OCI-LY7 (cell line): ENCODE measurements around the gene FOXP1. TPM values are rescaled to one million over a fixed set of nuclear protein-coding genes. Genes with fewer than 3 reads are reported as not detected.

Experiments
- BruUV-seq: library from RNA; stranded (reverse); fragments of 400-500 nt; replicated peaks from 2 replicates; lab custom pipeline; 2021; lab: Mats Ljungman, UMichigan
- CTCF ChIA-PET: fragments of 300-600 bp; sonication (Branson Sonifier 250); formaldehyde crosslinking; loops from one replicate; lab custom pipeline; 2022; ENCODE audit warnings: antibody characterized with exemption; ENCODE audit not compliant: unreplicated experiment; lab: Charles Lee
- POLR2A ChIA-PET: fragments of 300-600 bp; sonication (Branson Sonifier 250); formaldehyde crosslinking; loops from one replicate; lab custom pipeline; 2022; ENCODE audit warnings: antibody characterized with exemption; lab: Charles Lee
- DNase-seq: peaks from one replicate; pipeline ENCODE4 v3.0.0-alpha.2; 2015; ENCODE audit warnings: low spot score
- H2AFZ ChIP-seq: fragments of 200-600 bp; sonication (generic), shearing (Covaris generic); 2 replicates; pipeline ENCODE4 v1.6.1; 2014; ENCODE audit warnings: mild to moderate bottlenecking, antibody characterized with exemption, low read length, moderate library complexity
- H3K27ac ChIP-seq: fragments of 200-600 bp; sonication (generic); 2 replicates; pipeline ENCODE4 v1.5.1; 2014; ENCODE audit warnings: mixed run types, low read depth, mild to moderate bottlenecking, moderate library complexity, low read length, inconsistent platforms; ENCODE audit not compliant: poor library complexity, severe bottlenecking
- H3K36me3 ChIP-seq: fragments of 200-600 bp; sonication (generic); 2 replicates; pipeline ENCODE4 v1.6.1; 2014; ENCODE audit warnings: mild to moderate bottlenecking, antibody characterized with exemption, low read length, moderate library complexity, mixed read lengths; ENCODE audit not compliant: insufficient read depth
- H3K4me1 ChIP-seq: fragments of 200-600 bp; sonication (generic); 2 replicates; pipeline ENCODE4 v1.5.1; 2014; ENCODE audit warnings: mild to moderate bottlenecking, low read length; ENCODE audit not compliant: insufficient read depth, poor library complexity, severe bottlenecking
- H3K4me2 ChIP-seq: fragments of 200-600 bp; sonication (generic); 2 replicates; pipeline ENCODE4 v1.6.1; 2014; ENCODE audit warnings: mild to moderate bottlenecking, low read length
- H3K4me3 ChIP-seq: fragments of 200-600 bp; sonication (generic); 2 replicates; pipeline ENCODE4 v1.5.1; 2014; ENCODE audit warnings: mild to moderate bottlenecking, low read depth, low read length; ENCODE audit not compliant: poor library complexity, severe bottlenecking
- H3K79me2 ChIP-seq: fragments of 200-600 bp; sonication (generic); 2 replicates; pipeline ENCODE4 v1.6.1; 2016; ENCODE audit warnings: low read depth, mild to moderate bottlenecking, low read length, moderate library complexity, mixed read lengths; ENCODE audit not compliant: insufficient read depth
- H3K9me2 ChIP-seq: fragments of 200-600 bp; sonication (generic); 2 replicates; pipeline ENCODE4 v1.6.1; 2016; ENCODE audit warnings: mild to moderate bottlenecking, low read length, mixed read lengths; ENCODE audit not compliant: insufficient read depth
- H3K9me3 ChIP-seq: fragments of 200-600 bp; sonication (generic); 2 replicates; pipeline ENCODE4 v1.6.1; 2014; ENCODE audit warnings: mild to moderate bottlenecking, mixed run types, low read length, mixed read lengths
- H4K20me1 ChIP-seq: fragments of 200-600 bp; sonication (generic); 2 replicates; pipeline ENCODE4 v1.6.1; 2014; ENCODE audit warnings: mild to moderate bottlenecking, antibody characterized with exemption, low read length, moderate library complexity, mixed read lengths; ENCODE audit not compliant: insufficient read depth
- EZH2phosphoT487 ChIP-seq: fragments of 200-600 bp; sonication (generic); IDR thresholded peaks from 2 replicates; pipeline ENCODE4 v1.6.1; 2018; ENCODE audit warnings: low read depth, borderline replicate concordance, mild to moderate bottlenecking, mixed run types, antibody characterized with exemption, low read length, moderate library complexity, mixed read lengths
- intact Hi-C: fragments of 100-400 bp; cut with micrococcal nuclease; formaldehyde crosslinking; loops from one replicate; pipeline ENCODE4 v1.10.0; 2022; ENCODE audit not compliant: unreplicated experiment
- total RNA-seq, 2 experiments: library from RNA; depleted of rRNA in 1 of 2; stranded (reverse); fragments of >200 nt in 1 of 2; shearing (Covaris generic) in 1 of 2; gene quantifications; 2 replicates each; pipeline ENCODE4 v1.2.3, GENCODE V29; 2014 to 2022
- TF ChIP-seq, protein P1 (sequence below): fragments of 200-600 bp; sonication (generic); conservative IDR thresholded peaks from 2 replicates; pipeline ENCODE4 v1.5.1; 2014; ENCODE audit warnings: mild to moderate bottlenecking, antibody characterized with exemption, low read length, moderate library complexity, mixed read lengths

FOXP1 gene
- total RNA-seq, 2 experiments from 2014 or later = 87.3 to 151 TPM

DNA sequence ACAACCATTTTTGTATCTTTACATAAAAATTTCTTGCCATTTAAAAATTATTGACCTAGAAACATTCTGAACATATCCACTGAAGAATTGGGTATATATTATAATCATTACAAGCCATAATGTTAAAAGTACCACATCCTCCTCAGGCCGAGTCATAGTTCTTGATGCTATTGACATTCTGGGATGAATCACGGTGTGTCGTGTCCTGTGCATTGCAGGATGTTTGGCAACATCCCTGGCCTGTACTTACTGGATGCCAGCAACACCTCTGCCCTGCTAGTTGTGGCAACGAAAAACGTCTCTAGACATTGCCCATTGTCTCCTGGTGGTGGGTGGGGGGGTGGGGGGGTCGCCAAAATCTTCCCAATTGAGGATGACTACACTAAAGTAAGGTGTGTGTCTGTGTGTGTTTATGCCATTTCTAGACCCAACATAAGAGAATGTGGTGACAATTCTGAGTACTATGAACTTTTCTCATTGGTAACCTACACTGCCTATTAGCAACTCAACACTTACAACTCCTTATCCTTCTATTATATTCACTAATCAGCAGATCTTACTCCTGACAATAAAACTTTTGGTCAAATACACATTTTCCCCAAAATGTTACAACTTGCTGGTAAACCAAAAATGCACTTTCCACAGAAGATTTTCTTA, 471.6 kb downstream of the FOXP1 start:
- CTCF ChIA-PET = no interaction called here
- H3K4me2 ChIP-seq = no peak overlapping the region
- POLR2A ChIA-PET = no interaction called here
- no TSS peak for BruUV-seq
- intact Hi-C loops = no loop called here
- H3K9me3 ChIP-seq = no peaks in the 10 kb centered on the region
- no peaks in the 10 kb centered on the region for H3K4me1 ChIP-seq
- no peak overlapping the region for H3K27ac ChIP-seq
- H3K4me3 ChIP-seq = no peak overlapping the region
- H3K79me2 ChIP-seq = peaks cover 26% of the 10 kb centered on the region; the same call in 1 of the 2 replicates
- no peak overlapping the region for H2AFZ ChIP-seq
- no peaks in the 10 kb centered on the region for H3K9me2 ChIP-seq
- TF ChIP-seq, protein P1, sequence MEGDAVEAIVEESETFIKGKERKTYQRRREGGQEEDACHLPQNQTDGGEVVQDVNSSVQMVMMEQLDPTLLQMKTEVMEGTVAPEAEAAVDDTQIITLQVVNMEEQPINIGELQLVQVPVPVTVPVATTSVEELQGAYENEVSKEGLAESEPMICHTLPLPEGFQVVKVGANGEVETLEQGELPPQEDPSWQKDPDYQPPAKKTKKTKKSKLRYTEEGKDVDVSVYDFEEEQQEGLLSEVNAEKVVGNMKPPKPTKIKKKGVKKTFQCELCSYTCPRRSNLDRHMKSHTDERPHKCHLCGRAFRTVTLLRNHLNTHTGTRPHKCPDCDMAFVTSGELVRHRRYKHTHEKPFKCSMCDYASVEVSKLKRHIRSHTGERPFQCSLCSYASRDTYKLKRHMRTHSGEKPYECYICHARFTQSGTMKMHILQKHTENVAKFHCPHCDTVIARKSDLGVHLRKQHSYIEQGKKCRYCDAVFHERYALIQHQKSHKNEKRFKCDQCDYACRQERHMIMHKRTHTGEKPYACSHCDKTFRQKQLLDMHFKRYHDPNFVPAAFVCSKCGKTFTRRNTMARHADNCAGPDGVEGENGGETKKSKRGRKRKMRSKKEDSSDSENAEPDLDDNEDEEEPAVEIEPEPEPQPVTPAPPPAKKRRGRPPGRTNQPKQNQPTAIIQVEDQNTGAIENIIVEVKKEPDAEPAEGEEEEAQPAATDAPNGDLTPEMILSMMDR = no peak
- no peak for TF ChIP-seq EZH2phosphoT487
- H4K20me1 ChIP-seq = no peaks in the 10 kb centered on the region; the same call in 1 of the 2 replicates
- DNase-seq = no peak
- peaks cover 81% of the 10 kb centered on the region for H3K36me3 ChIP-seq

DNA sequence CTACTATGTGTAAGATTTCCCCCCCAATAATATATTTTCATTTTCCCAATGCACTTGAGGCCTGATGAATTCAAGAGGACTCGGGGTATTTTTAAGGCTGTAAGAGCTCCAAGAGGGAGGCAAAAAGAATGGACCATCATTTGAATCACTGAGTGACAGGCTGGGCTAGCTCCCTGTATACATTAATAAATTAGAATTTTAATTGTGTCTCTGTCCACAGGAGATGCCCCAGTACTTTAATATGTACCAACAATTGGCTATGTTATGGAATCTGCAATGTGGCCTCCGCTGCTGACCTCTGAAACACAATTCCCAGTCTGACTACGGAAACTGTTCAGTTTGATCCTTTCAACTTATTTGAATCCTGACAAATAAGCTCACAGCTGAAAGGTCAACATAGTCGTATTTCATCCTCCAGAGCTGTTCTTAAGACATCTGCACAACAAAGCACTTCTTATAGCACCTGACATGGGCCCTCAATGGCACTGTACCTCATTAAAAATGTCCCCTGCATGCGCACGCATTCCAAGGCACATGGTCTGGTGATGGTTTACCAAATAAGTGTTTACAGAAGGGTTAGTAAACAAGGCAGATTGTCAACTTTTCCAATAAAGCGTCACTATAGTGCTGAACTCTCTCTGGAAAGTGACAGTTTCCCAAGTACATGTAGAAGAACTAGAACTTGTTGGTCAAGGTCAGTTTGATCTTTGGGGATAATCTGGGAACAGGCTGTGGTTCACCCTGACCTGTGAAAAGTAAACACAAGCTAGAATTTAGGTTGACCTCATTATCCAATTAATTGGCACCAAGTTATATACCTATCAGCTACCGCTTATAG, 472.9 kb downstream of the FOXP1 start:
- CTCF ChIA-PET = no interaction called here
- Histone ChIP-seq H2AFZ (no peak overlapping the region), H3K36me3 (peaks cover 83% of the 10 kb centered on the region), H3K4me1 (no peaks in the 10 kb centered on the region), H3K4me2 (no peak overlapping the region), H3K79me2 (peaks cover 16% of the 10 kb centered on the region; the same call in 1 of the 2 replicates), H3K27ac (no peak overlapping the region), H4K20me1 (no peaks in the 10 kb centered on the region; the same call in 1 of the 2 replicates), H3K4me3 (no peak overlapping the region), H3K9me3 (no peaks in the 10 kb centered on the region), H3K9me2 (no peaks in the 10 kb centered on the region)
- intact Hi-C loops = no loop called here
- no TSS peak for BruUV-seq
- TF ChIP-seq EZH2phosphoT487 = no peak
- TF ChIP-seq, protein P1 = no peak
- POLR2A ChIA-PET = no interaction called here
- no peak for DNase-seq

DNA sequence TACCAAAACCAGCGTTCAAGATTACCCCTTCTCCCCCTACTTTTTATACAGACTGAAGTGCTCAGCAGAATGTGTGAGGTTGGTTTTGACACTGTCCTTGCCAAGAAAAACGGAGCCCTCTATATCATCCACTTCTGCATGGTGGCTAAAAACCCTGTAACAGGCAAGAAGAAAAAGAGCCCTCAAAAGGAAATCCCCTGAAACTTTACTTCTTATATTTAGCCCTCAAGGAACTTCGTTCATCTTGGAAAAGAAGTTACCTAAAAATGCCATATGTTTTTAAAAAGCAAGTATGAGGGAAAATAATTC, 473.6 kb downstream of the FOXP1 start:
- no peaks in the 10 kb centered on the region; the same call in 1 of the 2 replicates for H4K20me1 ChIP-seq
- H3K4me2 ChIP-seq = no peak overlapping the region
- no peaks in the 10 kb centered on the region for H3K4me1 ChIP-seq
- ChIA-PET POLR2A (interaction anchor here (0.7 kb wide), 1 partner anchor 48 kb away, joined by 3 read pairs; no protein-coding TSS in a partner anchor), CTCF (no interaction called here)
- H3K79me2 ChIP-seq = peaks cover 19% of the 10 kb centered on the region; the same call in 1 of the 2 replicates
- H2AFZ ChIP-seq = no peak overlapping the region
- intact Hi-C loops = no loop called here
- H3K27ac ChIP-seq = no peak overlapping the region
- H3K4me3 ChIP-seq = no peak overlapping the region
- no TSS peak for BruUV-seq
- TF ChIP-seq, protein P1 = no peak
- TF ChIP-seq EZH2phosphoT487 = no peak
- peaks cover 90% of the 10 kb centered on the region for H3K36me3 ChIP-seq
- no peaks in the 10 kb centered on the region for H3K9me3 ChIP-seq
- no peaks in the 10 kb centered on the region for H3K9me2 ChIP-seq
- DNase-seq = no peak
